GM12892 (cell line): ENCODE results near the gene PGBD5.

ENCODE experiments used
- POLR2A ChIP-seq: IDR thresholded peaks from 2 replicates; pipeline ENCODE4 v1.6.1; 2011; ENCODE audit warnings: low read depth, low read length, control low read depth
- POLR2AphosphoS5 ChIP-seq: IDR thresholded peaks from 2 replicates; pipeline ENCODE4 v1.6.1; 2011; ENCODE audit warnings: low read depth, low read length, control low read depth
- TAF1 ChIP-seq: IDR thresholded peaks from 2 replicates; pipeline ENCODE4 v1.6.1; 2011; ENCODE audit warnings: low read depth, mild to moderate bottlenecking, control low read depth, low read length, borderline replicate concordance

DNA sequence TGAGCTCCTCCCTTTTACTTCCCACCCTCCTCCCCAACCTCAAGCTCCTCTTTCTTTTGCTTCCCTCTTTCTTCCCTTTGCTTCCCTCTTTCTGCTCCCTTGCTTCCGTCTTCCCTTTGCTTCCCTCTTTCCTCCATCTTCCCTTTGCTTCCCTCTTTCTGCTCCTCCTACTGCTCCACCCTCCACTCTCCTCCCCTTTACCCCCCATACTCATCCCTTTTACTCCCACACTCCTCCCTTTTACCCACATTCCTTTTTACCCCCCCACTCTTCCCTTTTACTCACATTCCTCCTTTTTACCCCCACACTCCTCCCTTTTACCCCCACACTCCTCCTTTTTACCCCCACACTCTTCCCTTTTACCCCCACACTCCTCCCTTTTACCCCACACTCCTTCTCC is 30.2 kb downstream of the PGBD5 start:
- TF ChIP-seq POLR2AphosphoS5 (no peak), POLR2A (no peak), TAF1 (no peak)
